ENCODE data around the gene TECTA.

The TECTA gene

GRCh38 chr11:121104312-121104762 lies 3.3 kb downstream of the TECTA start:
- no peak overlapping the region for H3K4me3 ChIP-seq (ENCODE audit: low read depth, low read length)
- peak; percentile 17 for DNase-seq (ENCODE audit: low read depth)
- TF ChIP-seq CTCF (IDR thresholded peaks at IDR 0.05; ENCODE audit: insufficient read depth, low read depth, low read length, missing control alignments) = no peak

DNA sequence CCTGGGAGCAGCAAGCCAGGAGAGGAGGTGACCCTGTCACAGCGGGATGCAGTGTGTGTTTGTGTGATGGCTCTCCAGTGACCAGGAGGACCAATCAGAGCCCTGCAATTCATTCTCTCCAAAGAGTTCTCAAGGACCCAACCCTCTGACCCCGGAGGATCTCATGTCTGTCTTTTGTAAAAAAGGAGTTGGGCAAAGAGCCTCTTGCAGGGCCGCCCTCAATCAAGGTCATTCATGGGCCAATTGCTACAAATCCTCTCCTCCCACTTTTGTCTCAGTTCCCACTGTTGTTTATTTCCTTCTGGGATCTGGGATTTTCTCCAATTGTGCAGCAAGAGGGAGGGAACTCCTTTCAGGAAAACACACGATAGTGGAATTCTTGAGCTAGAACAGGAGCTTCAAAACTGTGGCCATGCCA lies 4.0 kb downstream of the TECTA start:
- no peak overlapping the region for H3K4me3 ChIP-seq (ENCODE audit: low read depth, low read length)
- DNase-seq (ENCODE audit: low read depth) = no peak
- TF ChIP-seq CTCF (IDR thresholded peaks at IDR 0.05; ENCODE audit: insufficient read depth, low read depth, low read length, missing control alignments) = no peak

GRCh38 chr11:121105481-121106195 lies 4.6 kb downstream of the TECTA start:
- H3K4me3 ChIP-seq (ENCODE audit: low read depth, low read length) = no peak overlapping the region
- peak; percentile 16 for DNase-seq (ENCODE audit: low read depth)
- TF ChIP-seq CTCF (IDR thresholded peaks at IDR 0.05; ENCODE audit: insufficient read depth, low read depth, low read length, missing control alignments) = no peak

- DNase-seq (ENCODE audit: low read depth) = no peak
These were observed 5.8 kb downstream of the TECTA start for GRCh38 chr11:121106812-121107211.

GRCh38 chr11:121108413-121108812 lies 7.4 kb downstream of the TECTA start:
- no peak overlapping the region for H3K4me3 ChIP-seq (ENCODE audit: low read depth, low read length)
- no peak for TF ChIP-seq CTCF (IDR thresholded peaks at IDR 0.05; ENCODE audit: insufficient read depth, low read depth, low read length, missing control alignments)
- no peak for DNase-seq (ENCODE audit: low read depth)

More at GRCh38 chr11:121106812-121107211, 5.8 kb downstream of the TECTA start:
- H3K4me3 ChIP-seq (ENCODE audit: low read depth, low read length) = no peak overlapping the region
- no peak for TF ChIP-seq CTCF (IDR thresholded peaks at IDR 0.05; ENCODE audit: insufficient read depth, low read depth, low read length, missing control alignments)

- no peak overlapping the region for H3K4me3 ChIP-seq (ENCODE audit: low read depth, low read length)
- no peak for DNase-seq (ENCODE audit: low read depth)
- no peak for TF ChIP-seq CTCF (IDR thresholded peaks at IDR 0.05; ENCODE audit: insufficient read depth, low read depth, low read length, missing control alignments)
These were observed 8.4 kb downstream of the TECTA start for GRCh38 chr11:121109471-121109870.
